GM21576 (cell line): ENCODE measurements around the gene TLE4.

Experiments
- ATAC-seq: cut with Tn5 transposase; IDR thresholded peaks from one replicate; pipeline ENCODE4 v1.9.1; 2021; ENCODE audit warnings: mild to moderate bottlenecking, moderate library complexity; ENCODE audit not compliant: unreplicated experiment

The TLE4 gene

GRCh38 chr9:79765466-79765865 is 193.7 kb downstream of the TLE4 start:
- no peak for ATAC-seq

- no peak for ATAC-seq
Observed at GRCh38 chr9:79766091-79766490, 194.3 kb downstream of the TLE4 start.

GRCh38 chr9:79768194-79768593 is 196.4 kb downstream of the TLE4 start:
- no peak for ATAC-seq

GRCh38 chr9:79769476-79770275 is 197.9 kb downstream of the TLE4 start:
- ATAC-seq, result no peak

- ATAC-seq, result no peak
Observed at GRCh38 chr9:79774356-79774755, 202.6 kb downstream of the TLE4 start.
